IMR-90 (cell line): ENCODE measurements around the gene MGAT5.

Experiments
- BHLHE40 ChIP-seq: fragments of 150-350 bp; IDR thresholded peaks from 2 replicates; pipeline ENCODE4 v1.6.1; 2016; ENCODE audit warnings: mild to moderate bottlenecking, low read depth, low read length
- CEBPB ChIP-seq: IDR thresholded peaks from 2 replicates; pipeline ENCODE4 v1.6.1; 2012; ENCODE audit warnings: low read depth, low read length, improper control_type of control experiment
- CHD1 ChIP-seq: IDR thresholded peaks from 2 replicates; pipeline ENCODE4 v1.6.1; 2012; ENCODE audit warnings: low read depth, low read length, improper control_type of control experiment
- CTCF ChIP-seq: conservative IDR thresholded peaks from 2 replicates; pipeline ENCODE4 v1.5.1; 2012; ENCODE audit warnings: mild to moderate bottlenecking, low read depth, low read length, improper control_type of control experiment
- ELK1 ChIP-seq: fragments of 150-350 bp; IDR thresholded peaks from 2 replicates; pipeline ENCODE4 v1.6.1; 2016; ENCODE audit warnings: low read depth, mild to moderate bottlenecking, low read length, moderate library complexity, borderline replicate concordance
- FOS ChIP-seq: fragments of 150-350 bp; IDR thresholded peaks from 2 replicates; pipeline ENCODE4 v1.6.1; 2016; ENCODE audit warnings: low read depth, low read length
- MAFK ChIP-seq: IDR thresholded peaks from 2 replicates; pipeline ENCODE4 v1.6.1; 2012; ENCODE audit warnings: low read depth, low read length, improper control_type of control experiment
- POLR2A ChIP-seq: IDR thresholded peaks from 2 replicates; pipeline ENCODE4 v1.6.1; 2012; ENCODE audit warnings: mild to moderate bottlenecking, low read depth, low read length
- RCOR1 ChIP-seq: IDR thresholded peaks from 2 replicates; pipeline ENCODE4 v1.6.1; 2012; ENCODE audit warnings: mild to moderate bottlenecking, low read length, improper control_type of control experiment; ENCODE audit not compliant: insufficient replicate concordance
- SMC3 ChIP-seq: fragments of 150-350 bp; IDR thresholded peaks from 2 replicates; pipeline ENCODE4 v1.6.1; 2016; ENCODE audit warnings: low read depth, mild to moderate bottlenecking, antibody characterized with exemption, low read length, moderate library complexity
- USF2 ChIP-seq: fragments of 150-350 bp; IDR thresholded peaks from 2 replicates; pipeline ENCODE4 v1.6.1; 2017; ENCODE audit warnings: mild to moderate bottlenecking, antibody characterized with exemption, low read length, low read depth

- TF ChIP-seq CHD1 = no peak
- no peak for TF ChIP-seq POLR2A
- no peak for TF ChIP-seq CTCF
- TF ChIP-seq ELK1 = no peak
- no peak for TF ChIP-seq BHLHE40
- TF ChIP-seq FOS = no peak
- TF ChIP-seq MAFK = no peak
- TF ChIP-seq SMC3 = no peak
- TF ChIP-seq CEBPB = no peak
- no peak for TF ChIP-seq RCOR1
- TF ChIP-seq USF2 = no peak
Measured at GRCh38 chr2:134389381-134389780, 135.5 kb downstream of the MGAT5 start.
